ENCODE results near the gene NTM.

NTM gene

GRCh38 chr11:131858505-131858904, 488.1 kb downstream of the NTM start:
- in situ Hi-C loops (cut with HindIII; ENCODE audit: low sequenced_read_pairs): no loop called here
- TF ChIP-seq CTCF (IDR thresholded peaks at IDR 0.05; ENCODE audit: low read depth, low read length): no peak

GRCh38 chr11:131859538-131860210, 489.3 kb downstream of the NTM start:
- in situ Hi-C loops (cut with HindIII; ENCODE audit: low sequenced_read_pairs): no loop called here

More at GRCh38 chr11:131858505-131858904, 488.1 kb downstream of the NTM start:
- DNase-seq (ENCODE audit: low read depth, low spot score): no peak
- no peak overlapping the region for H3K4me3 ChIP-seq (ENCODE audit: low read depth, low read length)

GRCh38 chr11:131864228-131864627, 493.8 kb downstream of the NTM start:
- in situ Hi-C loops (cut with HindIII; ENCODE audit: low sequenced_read_pairs): no loop called here
- no peak for TF ChIP-seq CTCF (IDR thresholded peaks at IDR 0.05; ENCODE audit: low read depth, low read length)
- H3K4me3 ChIP-seq (ENCODE audit: low read depth, low read length): no peak overlapping the region
- no peak for DNase-seq (ENCODE audit: low read depth, low spot score)

More at GRCh38 chr11:131859538-131860210, 489.3 kb downstream of the NTM start:
- no peak overlapping the region for H3K4me3 ChIP-seq (ENCODE audit: low read depth, low read length)
- DNase-seq (ENCODE audit: low read depth, low spot score): peak; percentile 42
- no peak for TF ChIP-seq CTCF (IDR thresholded peaks at IDR 0.05; ENCODE audit: low read depth, low read length)

GRCh38 chr11:131865860-131866259, 495.4 kb downstream of the NTM start:
- in situ Hi-C loops (cut with HindIII; ENCODE audit: low sequenced_read_pairs): no loop called here

GRCh38 chr11:131866535-131867400, 496.4 kb downstream of the NTM start:
- H3K4me3 ChIP-seq (ENCODE audit: low read depth, low read length): no peak overlapping the region
- no peak for DNase-seq (ENCODE audit: low read depth, low spot score)
- in situ Hi-C loops (cut with HindIII; ENCODE audit: low sequenced_read_pairs): no loop called here
- no peak for TF ChIP-seq CTCF (IDR thresholded peaks at IDR 0.05; ENCODE audit: low read depth, low read length)

More at GRCh38 chr11:131865860-131866259, 495.4 kb downstream of the NTM start:
- no peak overlapping the region for H3K4me3 ChIP-seq (ENCODE audit: low read depth, low read length)
- no peak for DNase-seq (ENCODE audit: low read depth, low spot score)
- TF ChIP-seq CTCF (IDR thresholded peaks at IDR 0.05; ENCODE audit: low read depth, low read length): no peak

DNA sequence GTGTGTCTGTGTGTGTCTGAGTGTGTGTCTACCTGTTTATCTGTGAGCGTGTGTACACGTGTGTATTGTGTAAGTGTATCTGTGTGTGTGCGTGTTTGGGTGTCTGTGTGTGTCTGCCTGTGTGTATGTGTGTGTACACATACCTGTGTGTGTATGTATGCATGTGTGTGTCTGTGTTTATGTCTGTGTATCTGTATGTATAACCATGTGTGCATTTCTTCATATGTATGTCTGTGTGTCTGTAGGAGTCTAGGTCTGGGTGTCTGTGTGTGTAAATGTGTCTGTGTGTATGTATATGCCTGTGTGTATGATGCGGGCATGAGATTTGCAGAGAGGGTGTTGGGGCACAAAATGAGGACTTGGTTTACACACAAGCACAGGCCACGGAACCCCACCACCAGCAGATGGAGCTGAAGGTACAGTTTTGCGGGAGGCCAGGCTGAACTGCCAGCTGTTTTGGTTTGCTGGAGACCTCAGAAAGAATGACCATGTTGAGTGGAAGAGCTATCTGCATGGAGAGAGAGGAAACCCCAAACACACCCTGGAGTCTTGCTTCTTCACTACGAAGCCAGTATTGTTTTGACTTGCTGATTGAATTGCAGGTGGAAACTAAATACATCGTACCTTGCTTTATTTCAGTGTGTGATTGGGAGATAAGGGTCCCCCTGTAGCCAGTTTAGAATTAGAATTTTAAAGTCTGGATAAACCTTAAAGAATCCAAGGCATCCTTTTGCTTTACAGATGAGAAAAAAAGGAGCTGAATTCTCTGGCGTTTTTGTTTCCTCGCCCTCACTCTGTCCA, 497.2 kb downstream of the NTM start:
- peak; percentile 93 for TF ChIP-seq CTCF (IDR thresholded peaks at IDR 0.05; ENCODE audit: low read depth, low read length)
- peak; percentile 91 for DNase-seq (ENCODE audit: low read depth, low spot score)
- no peak overlapping the region for H3K4me3 ChIP-seq (ENCODE audit: low read depth, low read length)
- in situ Hi-C loops (cut with HindIII; ENCODE audit: low sequenced_read_pairs): no loop called here

All from astrocyte of the spinal cord (primary cell).